ENCODE results near the gene CCDC28B.
A peak's percentile ranks its signal among the peaks of the same experiment; 100 is the strongest.

The CCDC28B gene

DNA sequence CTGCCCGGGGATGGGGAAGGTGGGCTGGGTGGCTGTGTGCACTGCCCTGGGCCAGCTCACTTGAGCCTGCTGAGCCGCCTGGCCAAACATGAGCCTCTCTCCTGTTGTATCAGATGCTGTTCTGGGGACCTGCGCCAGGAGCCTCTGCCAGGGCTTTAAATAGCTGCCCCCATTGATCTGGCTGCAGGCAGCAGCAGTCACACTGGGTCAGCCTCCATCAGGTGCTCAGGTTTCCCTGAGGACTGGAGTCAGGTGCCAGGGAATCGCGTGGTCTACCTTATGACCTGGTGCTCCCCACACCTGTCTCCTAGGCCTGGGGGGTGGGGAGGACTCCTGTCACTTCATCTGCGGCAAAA, 700 bp upstream of the CCDC28B start:
- H3K36me3 Mint-ChIP-seq (ENCODE audit: low read depth) = peaks cover 28% of the 10 kb centered on the region
- H3K4me3 Mint-ChIP-seq = peak overlapping the region; percentile 74
- peak overlapping the region; percentile 84 for H3K27ac Mint-ChIP-seq
- no peak for ATAC-seq
- no peaks in the 10 kb centered on the region for H3K9me3 Mint-ChIP-seq
- no peaks in the 10 kb centered on the region for H3K27me3 Mint-ChIP-seq
- H3K4me1 Mint-ChIP-seq = peaks cover 66% of the 10 kb centered on the region
- no peak for DNase-seq

DNA sequence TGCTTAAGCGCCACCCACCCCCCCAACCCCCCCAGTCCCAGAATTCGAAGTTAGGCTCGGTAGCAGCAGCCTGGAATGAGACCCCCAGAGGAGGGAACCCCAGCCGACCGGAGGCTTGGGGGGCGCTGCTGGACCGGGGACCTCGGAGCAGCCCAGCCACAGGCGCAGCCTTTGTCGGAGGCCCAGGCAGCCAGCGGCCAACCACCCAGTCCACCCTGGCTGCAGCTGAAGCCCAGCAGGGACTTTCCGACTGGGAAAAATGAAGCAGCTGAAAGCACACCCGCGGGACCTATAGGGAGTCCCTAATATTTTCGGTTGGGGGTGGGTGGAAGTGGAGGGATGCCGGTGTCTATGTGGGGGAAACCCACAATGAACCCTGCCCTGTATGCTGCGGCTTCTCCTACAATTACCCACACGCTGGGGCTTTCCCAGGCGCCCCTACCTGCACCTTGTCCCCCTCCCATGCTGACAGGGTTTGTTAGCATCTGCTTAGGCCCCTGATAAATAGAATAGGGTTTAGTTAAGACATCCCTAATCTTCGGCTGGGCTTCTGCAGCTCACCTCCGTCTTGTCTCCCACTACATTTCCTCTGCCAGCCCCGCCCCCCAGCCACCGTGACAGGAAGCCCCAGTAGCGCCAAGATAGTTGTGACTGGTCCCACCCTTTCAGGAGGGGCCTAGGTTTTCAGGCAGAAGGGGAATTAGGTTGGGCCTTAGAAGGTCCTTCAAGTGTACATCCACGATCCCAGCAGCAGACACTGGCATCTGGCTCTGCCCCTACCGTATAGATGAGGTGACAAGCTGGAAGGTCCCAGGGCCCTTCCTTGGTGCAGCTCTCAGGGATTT, 838 bp downstream of the CCDC28B start:
- DNase-seq (peak; percentile 89), ATAC-seq (peak; percentile 59)
- Mint-ChIP-seq H3K27ac (peak overlapping the region; percentile 84), H3K36me3 (ENCODE audit: low read depth) (peaks cover 19% of the 10 kb centered on the region), H3K9me3 (no peaks in the 10 kb centered on the region), H3K27me3 (no peaks in the 10 kb centered on the region), H3K4me3 (peak overlapping the region; percentile 74), H3K4me1 (peaks cover 56% of the 10 kb centered on the region)

GRCh38 chr1:32204943-32205361, 4.6 kb downstream of the CCDC28B start:
- no peak for ATAC-seq
- Mint-ChIP-seq H3K4me3 (peak overlapping the region; percentile 90), H3K27me3 (no peaks in the 10 kb centered on the region), H3K36me3 (ENCODE audit: low read depth) (peaks cover 11% of the 10 kb centered on the region), H3K27ac (no peak overlapping the region), H3K4me1 (peaks cover 38% of the 10 kb centered on the region), H3K9me3 (no peaks in the 10 kb centered on the region)
- DNase-seq = no peak

DNA sequence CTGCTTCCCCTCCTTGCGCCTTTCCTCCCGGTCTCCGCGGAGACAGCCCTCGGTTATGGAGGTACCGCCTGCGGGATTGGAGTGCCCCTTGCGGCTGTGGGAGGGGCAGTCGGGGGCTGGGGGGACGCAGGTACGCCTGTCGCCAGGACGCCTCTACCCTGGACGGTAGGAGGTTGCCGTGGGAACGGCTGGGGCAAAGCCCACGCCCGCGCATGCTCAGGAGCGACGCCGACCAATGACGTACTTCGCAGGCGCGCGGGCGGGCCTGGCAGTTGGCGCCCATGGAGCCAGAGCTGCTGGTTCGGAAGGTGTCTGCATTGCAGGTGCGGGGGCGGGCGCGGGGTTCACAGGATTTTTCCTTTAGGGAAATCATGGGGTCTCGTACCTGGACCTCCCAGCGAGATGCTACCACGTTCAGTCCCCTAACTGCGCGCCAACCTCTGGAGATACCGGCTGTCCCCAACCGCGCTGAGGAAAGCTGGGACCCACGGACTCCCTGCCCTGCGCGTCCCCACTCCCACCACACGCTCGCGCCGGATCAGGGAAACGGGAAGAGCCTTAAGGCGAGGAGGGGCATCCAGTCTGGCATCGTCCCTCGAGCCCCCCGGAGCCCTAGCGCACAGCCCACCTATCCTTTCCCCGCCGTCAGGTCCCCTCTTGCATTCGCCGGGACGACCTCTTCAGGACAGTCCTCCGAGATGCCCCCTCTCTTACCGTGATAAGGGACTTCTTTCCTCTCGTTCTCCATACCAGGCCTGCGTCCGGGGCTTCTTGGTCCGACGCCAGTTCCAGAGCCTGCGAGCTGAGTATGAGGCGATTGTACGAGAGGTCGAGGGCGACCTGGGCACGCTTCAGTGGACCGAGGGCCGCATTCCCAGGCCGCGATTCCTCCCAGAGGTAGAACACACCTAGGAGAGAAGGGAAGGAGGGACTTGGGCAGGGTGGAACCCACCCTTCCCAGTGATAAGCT, 5.3 kb downstream of the CCDC28B start, which contains the start of gene IQCC:
IQCC (plus strand) TSS at position 271 of the 970 bp plus-strand sequence; CDS start at position 282, 11 bp downstream.
- Mint-ChIP-seq H3K4me3 (peak within 1 kb of the TSS; percentile 90), H3K27me3 (no peaks in the 10 kb centered on the region), H3K36me3 (ENCODE audit: low read depth) (peaks cover 11% of the 10 kb centered on the region), H3K9me3 (no peaks in the 10 kb centered on the region), H3K27ac (peak within 1 kb of the TSS; percentile 77), H3K4me1 (peaks cover 32% of the 10 kb centered on the region)
- DNase-seq (peak; percentile 89), ATAC-seq (peak; percentile 64)

DNA sequence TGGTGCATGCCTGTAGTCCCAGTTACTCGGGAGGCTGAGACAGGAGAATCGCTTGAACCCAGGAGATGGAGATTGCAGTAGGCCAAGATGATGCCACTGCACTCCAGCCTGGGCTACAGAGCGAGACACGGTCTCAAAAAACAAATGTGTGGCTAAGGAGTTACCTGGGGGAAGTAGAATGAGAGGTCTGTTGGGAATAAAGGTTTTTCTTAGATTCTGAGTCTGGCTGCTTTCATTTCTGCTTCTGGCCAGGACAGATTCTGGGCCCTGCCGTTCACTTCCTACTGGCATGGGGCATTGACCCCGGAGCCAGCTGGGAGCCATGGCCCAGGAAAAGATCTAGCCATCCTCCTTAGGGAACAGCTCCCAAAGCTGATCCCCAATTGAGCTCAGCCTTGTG, 8.1 kb downstream of the CCDC28B start:
- DNase-seq (no peak), ATAC-seq (no peak)
- Mint-ChIP-seq H3K27me3 (no peaks in the 10 kb centered on the region), H3K27ac (no peak overlapping the region), H3K36me3 (ENCODE audit: low read depth) (peaks cover 7% of the 10 kb centered on the region), H3K4me3 (no peak overlapping the region), H3K4me1 (peaks cover 25% of the 10 kb centered on the region), H3K9me3 (no peaks in the 10 kb centered on the region)

GRCh38 chr1:32208891-32209328, 8.5 kb downstream of the CCDC28B start, which contains the start of gene DCDC2B:
Gene DCDC2B (plus strand): TSS chr1:32209089. CDS start chr1:32209094, 5 bp downstream.
- peaks cover 25% of the 10 kb centered on the region for H3K4me1 Mint-ChIP-seq
- ATAC-seq (no peak), DNase-seq (no peak)
- no peak within 1 kb of the TSS for H3K4me3 Mint-ChIP-seq
- H3K36me3 Mint-ChIP-seq (ENCODE audit: low read depth) = peaks cover 7% of the 10 kb centered on the region
- H3K9me3 Mint-ChIP-seq = no peaks in the 10 kb centered on the region
- H3K27me3 Mint-ChIP-seq = no peaks in the 10 kb centered on the region
- H3K27ac Mint-ChIP-seq = no peak within 1 kb of the TSS

- no peaks in the 10 kb centered on the region for H3K9me3 Mint-ChIP-seq
- H3K36me3 Mint-ChIP-seq (ENCODE audit: low read depth) = peaks cover 6% of the 10 kb centered on the region
- no peak overlapping the region for H3K4me3 Mint-ChIP-seq
- peak; percentile 85 for ATAC-seq
- no peak overlapping the region for H3K27ac Mint-ChIP-seq
- peak; percentile 67 for DNase-seq
- H3K27me3 Mint-ChIP-seq = no peaks in the 10 kb centered on the region
- peaks cover 16% of the 10 kb centered on the region for H3K4me1 Mint-ChIP-seq
Measured at GRCh38 chr1:32215629-32216480, 15.5 kb downstream of the CCDC28B start.

DNA sequence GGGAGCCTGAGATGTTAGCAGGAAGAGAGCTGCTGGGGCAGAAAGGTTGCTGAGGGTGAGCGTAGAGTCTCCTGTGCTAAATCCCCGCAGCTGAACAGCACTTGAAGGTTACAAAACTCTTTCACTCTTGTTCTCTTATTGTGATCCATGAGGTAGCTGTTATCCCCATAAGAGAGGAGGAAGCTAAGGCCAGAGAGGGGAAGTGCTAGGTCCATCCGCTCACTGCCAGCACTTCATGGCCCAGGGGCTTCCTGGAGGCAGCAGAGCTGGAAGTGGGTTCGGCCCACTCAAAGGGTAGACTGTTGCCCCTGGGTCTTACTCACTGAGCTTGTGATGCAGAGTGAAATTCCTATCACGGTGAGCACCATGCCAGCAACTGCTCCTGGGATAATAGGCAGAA, 16.2 kb downstream of the CCDC28B start:
- H3K9me3 Mint-ChIP-seq = no peaks in the 10 kb centered on the region
- H3K27ac Mint-ChIP-seq = no peak overlapping the region
- H3K27me3 Mint-ChIP-seq = no peaks in the 10 kb centered on the region
- ATAC-seq (no peak), DNase-seq (no peak)
- peaks cover 22% of the 10 kb centered on the region for H3K4me1 Mint-ChIP-seq
- peaks cover 6% of the 10 kb centered on the region for H3K36me3 Mint-ChIP-seq (ENCODE audit: low read depth)
- H3K4me3 Mint-ChIP-seq = no peak overlapping the region

GRCh38 chr1:32219022-32219421, 18.6 kb downstream of the CCDC28B start:
- no peak overlapping the region for H3K27ac Mint-ChIP-seq
- H3K9me3 Mint-ChIP-seq = no peaks in the 10 kb centered on the region
- no peaks in the 10 kb centered on the region for H3K27me3 Mint-ChIP-seq
- DNase-seq (no peak), ATAC-seq (no peak)
- H3K36me3 Mint-ChIP-seq (ENCODE audit: low read depth) = peaks cover 17% of the 10 kb centered on the region
- H3K4me1 Mint-ChIP-seq = peaks cover 28% of the 10 kb centered on the region
- H3K4me3 Mint-ChIP-seq = no peak overlapping the region

GRCh38 chr1:32220746-32221580, 20.6 kb downstream of the CCDC28B start:
- no peak for DNase-seq
- no peaks in the 10 kb centered on the region for H3K9me3 Mint-ChIP-seq
- H3K36me3 Mint-ChIP-seq (ENCODE audit: low read depth) = peaks cover 28% of the 10 kb centered on the region
- no peak for ATAC-seq
- H3K27ac Mint-ChIP-seq = peak overlapping the region; percentile 91
- no peaks in the 10 kb centered on the region for H3K27me3 Mint-ChIP-seq
- H3K4me3 Mint-ChIP-seq = peak overlapping the region; percentile 93
- peaks cover 37% of the 10 kb centered on the region for H3K4me1 Mint-ChIP-seq

- H3K4me1 Mint-ChIP-seq = peaks cover 41% of the 10 kb centered on the region
- H3K36me3 Mint-ChIP-seq (ENCODE audit: low read depth) = peaks cover 32% of the 10 kb centered on the region
- DNase-seq (no peak), ATAC-seq (no peak)
- no peaks in the 10 kb centered on the region for H3K9me3 Mint-ChIP-seq
- H3K27ac Mint-ChIP-seq = peak overlapping the region; percentile 91
- peak overlapping the region; percentile 93 for H3K4me3 Mint-ChIP-seq
- no peaks in the 10 kb centered on the region for H3K27me3 Mint-ChIP-seq
Measured at GRCh38 chr1:32221581-32221979, 21.2 kb downstream of the CCDC28B start.

DNA sequence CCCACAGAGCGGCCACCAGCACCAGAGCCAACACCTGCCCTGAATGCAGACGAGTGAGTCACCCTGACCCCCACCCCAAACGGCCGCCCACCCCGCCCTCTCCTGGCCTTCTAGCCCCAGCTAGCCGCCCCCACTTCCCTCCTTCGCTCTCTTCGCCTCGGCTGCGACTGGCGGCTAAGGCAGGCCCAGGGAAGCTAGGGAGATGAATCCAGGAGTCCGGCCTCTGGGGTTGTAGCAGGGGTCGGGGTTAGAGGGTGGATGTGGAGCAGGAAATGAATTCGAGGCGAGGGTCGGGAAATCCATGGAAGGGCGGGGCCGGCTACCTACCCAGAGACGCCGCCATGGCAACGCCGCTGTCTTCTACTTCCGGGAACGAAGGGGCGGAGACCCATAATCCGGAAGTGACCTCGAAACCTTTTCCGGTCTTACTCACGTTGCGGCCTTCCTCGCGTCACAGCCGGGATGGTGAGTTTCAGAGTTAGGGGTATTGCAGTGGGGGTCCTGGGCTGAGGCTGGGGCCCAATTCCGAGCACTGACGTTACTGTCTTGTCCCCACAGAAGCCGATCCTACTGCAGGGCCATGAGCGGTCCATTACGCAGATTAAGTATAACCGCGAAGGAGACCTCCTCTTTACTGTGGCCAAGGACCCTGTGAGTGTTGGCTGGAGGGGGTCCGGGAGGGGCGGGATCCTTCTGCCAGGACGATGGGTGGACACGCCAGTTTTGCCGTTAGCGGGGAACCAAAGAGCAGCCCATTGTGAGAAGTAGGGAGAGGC, 21.8 kb downstream of the CCDC28B start, which contains the start of the genes EIF3I and TMEM234:
EIF3I (plus strand) TSS at position 428 of the 776 bp plus-strand sequence; CDS start at position 463, 35 bp downstream.
TMEM234 (minus strand) TSS at position 374 of the 776 bp plus-strand sequence; CDS start at position 343, 31 bp downstream.
- ATAC-seq (peak; percentile 95), DNase-seq (peak; percentile 90)
- Mint-ChIP-seq H3K4me1 (peaks cover 41% of the 10 kb centered on the region), H3K4me3 (peak within 1 kb of the TSS; percentile 93), H3K27ac (peak within 1 kb of the TSS; percentile 91), H3K9me3 (no peaks in the 10 kb centered on the region), H3K36me3 (ENCODE audit: low read depth) (peaks cover 30% of the 10 kb centered on the region), H3K27me3 (no peaks in the 10 kb centered on the region)

Measured in activated naive CD8-positive, alpha-beta T cell treated with anti-CD3 and anti-CD28 coated beads, Interleukin-2, amount 50 U/mL, for 24 hours (primary cell).